ENCODE data around the gene ZCCHC7. TPM values are rescaled to one million over a fixed set of nuclear protein-coding genes. Genes with fewer than 3 reads are reported as not detected.

The ZCCHC7 gene
- total RNA-seq, 1 donor from 2014 or later = 26.9 TPM

DNA sequence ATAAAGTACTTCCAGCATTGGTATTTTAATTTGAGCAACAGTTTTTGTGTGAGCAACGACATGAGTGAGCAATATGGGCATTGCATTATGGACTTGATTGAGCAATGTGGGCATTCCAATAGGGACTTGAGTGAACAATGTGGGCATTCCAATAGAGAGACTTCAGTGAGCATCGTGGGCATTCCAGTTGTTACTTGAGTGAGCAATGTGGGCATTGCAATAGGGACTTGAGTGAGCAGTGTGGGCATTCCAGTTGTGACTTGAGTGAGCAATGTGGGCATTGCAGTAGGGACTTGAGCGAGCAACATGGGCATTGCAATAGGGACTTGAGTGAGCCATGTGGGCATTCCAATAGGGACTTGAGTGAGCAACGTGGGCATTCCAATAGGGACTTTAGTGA, 52.2 kb downstream of the ZCCHC7 start:
- peak; percentile 23 for DNase-seq (ENCODE audit: low read depth)
- Histone ChIP-seq H3K4me3 (ENCODE audit: low read depth, low read length) (no peak overlapping the region), H3K27me3 (ENCODE audit: control insufficient read depth, insufficient read depth, low read length) (no peaks in the 10 kb centered on the region), H3K36me3 (ENCODE audit: control insufficient read depth, insufficient read depth, low read length) (no peaks in the 10 kb centered on the region)
- FAIRE-seq = no peak
- no peak for TF ChIP-seq CTCF (IDR thresholded peaks at IDR 0.05; ENCODE audit: insufficient read depth, low read length, severe bottlenecking)

DNA sequence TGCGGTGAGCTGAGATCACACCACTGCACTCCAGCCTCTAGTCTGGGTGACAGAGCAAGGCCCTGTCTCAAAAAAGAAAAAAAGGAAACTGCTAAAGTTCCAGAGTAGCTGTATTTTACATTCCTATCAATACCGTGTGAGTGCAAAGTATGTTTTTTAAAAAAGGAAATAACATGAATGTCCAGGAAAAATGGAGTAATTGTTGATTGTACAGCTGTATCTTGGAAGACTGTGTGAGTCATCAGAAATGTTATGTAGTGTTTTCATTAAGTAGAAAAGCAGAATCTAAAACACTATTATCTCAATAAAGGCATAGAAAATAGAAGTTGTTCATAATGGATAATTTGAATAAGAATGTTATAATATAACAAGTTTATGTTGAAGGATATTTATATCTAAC, 53.9 kb downstream of the ZCCHC7 start:
- Histone ChIP-seq H3K27me3 (ENCODE audit: control insufficient read depth, insufficient read depth, low read length) (no peaks in the 10 kb centered on the region), H3K4me3 (ENCODE audit: low read depth, low read length) (no peak overlapping the region), H3K36me3 (ENCODE audit: control insufficient read depth, insufficient read depth, low read length) (no peaks in the 10 kb centered on the region)
- no peak for FAIRE-seq
- no peak for TF ChIP-seq CTCF (IDR thresholded peaks at IDR 0.05; ENCODE audit: insufficient read depth, low read length, severe bottlenecking)
- peak; percentile 4 for DNase-seq (ENCODE audit: low read depth)

DNA sequence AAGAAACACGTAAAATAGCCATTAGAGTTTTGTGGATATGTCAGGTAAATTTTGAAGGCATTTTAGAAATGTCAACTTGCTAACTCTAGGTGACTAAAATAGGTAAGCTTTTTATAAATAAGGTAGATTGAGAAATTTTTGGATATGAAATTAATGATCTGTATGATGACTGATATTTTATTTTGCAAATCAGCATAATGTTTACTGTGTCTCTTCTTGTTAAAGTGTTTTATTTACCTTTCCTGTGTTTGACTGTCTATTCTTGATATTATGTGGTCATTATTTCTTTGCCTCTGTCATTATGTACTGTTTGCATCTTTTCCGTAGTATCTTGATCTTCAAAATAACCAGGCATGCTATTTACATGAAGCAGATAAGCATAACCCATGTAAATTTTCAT, 58.4 kb downstream of the ZCCHC7 start:
- Histone ChIP-seq H3K4me3 (ENCODE audit: low read depth, low read length) (no peak overlapping the region), H3K36me3 (ENCODE audit: control insufficient read depth, insufficient read depth, low read length) (no peaks in the 10 kb centered on the region), H3K27me3 (ENCODE audit: control insufficient read depth, insufficient read depth, low read length) (no peaks in the 10 kb centered on the region)
- no peak for TF ChIP-seq CTCF (IDR thresholded peaks at IDR 0.05; ENCODE audit: insufficient read depth, low read length, severe bottlenecking)
- no peak for DNase-seq (ENCODE audit: low read depth)
- FAIRE-seq = no peak

DNA sequence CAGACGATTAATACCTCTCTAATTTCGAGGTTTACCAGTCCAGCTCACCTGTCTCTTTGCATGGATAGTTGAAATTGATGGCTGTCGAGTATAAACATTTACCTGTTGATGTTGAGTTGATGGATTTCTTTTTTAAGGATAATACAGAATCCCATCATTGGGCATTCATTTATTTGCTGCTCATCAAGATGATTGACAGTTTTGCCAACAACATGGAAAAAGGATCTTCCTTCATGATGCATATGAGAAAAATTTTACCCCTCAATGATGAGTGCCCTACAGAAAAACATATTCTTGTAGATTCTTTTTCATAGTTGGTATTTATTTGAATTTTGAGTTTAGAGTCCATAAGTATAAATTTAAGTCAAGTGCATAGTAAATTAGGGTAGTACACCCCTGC, 59.2 kb downstream of the ZCCHC7 start:
- Histone ChIP-seq H3K36me3 (ENCODE audit: control insufficient read depth, insufficient read depth, low read length) (no peaks in the 10 kb centered on the region), H3K27me3 (ENCODE audit: control insufficient read depth, insufficient read depth, low read length) (no peaks in the 10 kb centered on the region), H3K4me3 (ENCODE audit: low read depth, low read length) (no peak overlapping the region)
- FAIRE-seq = no peak
- no peak for DNase-seq (ENCODE audit: low read depth)
- TF ChIP-seq CTCF (IDR thresholded peaks at IDR 0.05; ENCODE audit: insufficient read depth, low read length, severe bottlenecking) = no peak

DNA sequence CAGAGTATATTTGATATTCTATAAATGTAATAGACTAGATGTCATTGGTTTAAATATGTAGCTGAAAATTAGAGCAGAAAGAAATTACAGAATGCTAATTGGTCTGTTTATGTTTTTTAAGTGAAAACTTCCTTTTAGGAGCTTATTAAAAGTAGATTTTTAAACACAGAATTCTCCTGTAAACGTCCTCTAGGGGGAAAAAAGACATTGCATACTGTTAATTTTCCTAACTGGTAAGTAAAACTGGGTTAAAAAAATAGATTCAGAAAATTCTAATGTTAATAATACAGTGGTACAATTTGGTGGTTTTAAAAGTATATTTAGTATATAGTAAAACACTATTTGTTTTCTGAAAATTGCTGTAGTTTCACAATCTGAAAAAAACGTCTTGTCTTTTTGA, 59.8 kb downstream of the ZCCHC7 start:
- no peak for TF ChIP-seq CTCF (IDR thresholded peaks at IDR 0.05; ENCODE audit: insufficient read depth, low read length, severe bottlenecking)
- H3K36me3 ChIP-seq (ENCODE audit: control insufficient read depth, insufficient read depth, low read length) = no peaks in the 10 kb centered on the region
- H3K27me3 ChIP-seq (ENCODE audit: control insufficient read depth, insufficient read depth, low read length) = no peaks in the 10 kb centered on the region
- DNase-seq (ENCODE audit: low read depth) = no peak
- no peak for FAIRE-seq
- no peak overlapping the region for H3K4me3 ChIP-seq (ENCODE audit: low read depth, low read length)

GRCh38 chr9:37182718-37183117, 62.3 kb downstream of the ZCCHC7 start:
- no peak for FAIRE-seq
- no peak for DNase-seq (ENCODE audit: low read depth)
- H3K4me3 ChIP-seq (ENCODE audit: low read depth, low read length) = no peak overlapping the region
- no peaks in the 10 kb centered on the region for H3K27me3 ChIP-seq (ENCODE audit: control insufficient read depth, insufficient read depth, low read length)
- no peaks in the 10 kb centered on the region for H3K36me3 ChIP-seq (ENCODE audit: control insufficient read depth, insufficient read depth, low read length)
- TF ChIP-seq CTCF (IDR thresholded peaks at IDR 0.05; ENCODE audit: insufficient read depth, low read length, severe bottlenecking) = no peak
